GM18519 (cell line): ENCODE results near the gene RGS4.

Source experiments
- ATAC-seq: cut with Tn5 transposase; IDR thresholded peaks from one replicate; pipeline ENCODE4 v1.9.1; 2021; ENCODE audit warnings: mild to moderate bottlenecking, moderate library complexity; ENCODE audit not compliant: unreplicated experiment, low FRiP score

Gene RGS4

GRCh38 chr1:163069142-163069541 is at the start of gene RGS4:
TSS of gene RGS4 (plus strand) at chr1:163069361. CDS start at chr1:163069485, 124 bp downstream.
- no peak for ATAC-seq

GRCh38 chr1:163022129-163022528 is 47.0 kb upstream of the RGS4 start:
- no peak for ATAC-seq

GRCh38 chr1:163027610-163028009 is 41.6 kb upstream of the RGS4 start:
- no peak for ATAC-seq

GRCh38 chr1:163029901-163030300 is 39.3 kb upstream of the RGS4 start:
- no peak for ATAC-seq

GRCh38 chr1:163035446-163036249 is 33.5 kb upstream of the RGS4 start:
- no peak for ATAC-seq

GRCh38 chr1:163036671-163037070 is 32.5 kb upstream of the RGS4 start:
- no peak for ATAC-seq

- no peak for ATAC-seq
Observed at GRCh38 chr1:163038928-163039706, 30.0 kb upstream of the RGS4 start.

GRCh38 chr1:163039707-163040093 is 29.5 kb upstream of the RGS4 start:
- no peak for ATAC-seq

GRCh38 chr1:163046071-163046470 is 23.1 kb upstream of the RGS4 start:
- ATAC-seq = no peak

- ATAC-seq = no peak
Observed at GRCh38 chr1:163047951-163048659, 21.1 kb upstream of the RGS4 start.

GRCh38 chr1:163048869-163049268 is 20.3 kb upstream of the RGS4 start:
- ATAC-seq = no peak

GRCh38 chr1:163049296-163049695 is 19.9 kb upstream of the RGS4 start:
- ATAC-seq = no peak

GRCh38 chr1:163050496-163050895 is 18.7 kb upstream of the RGS4 start:
- ATAC-seq = no peak

- no peak for ATAC-seq
Observed at GRCh38 chr1:163054181-163054591, 15.0 kb upstream of the RGS4 start.

- ATAC-seq = no peak
Observed at GRCh38 chr1:163055005-163055404, 14.2 kb upstream of the RGS4 start.

GRCh38 chr1:163055531-163055930 is 13.6 kb upstream of the RGS4 start:
- ATAC-seq = no peak

GRCh38 chr1:163056831-163057230 is 12.3 kb upstream of the RGS4 start:
- ATAC-seq = no peak

GRCh38 chr1:163060343-163061007 is 8.7 kb upstream of the RGS4 start:
- no peak for ATAC-seq

GRCh38 chr1:163063143-163063542 is 6.0 kb upstream of the RGS4 start:
- ATAC-seq = no peak

- ATAC-seq = no peak
Observed at GRCh38 chr1:163063610-163064009, 5.6 kb upstream of the RGS4 start.

- no peak for ATAC-seq
Observed at GRCh38 chr1:163066168-163066567, 3.0 kb upstream of the RGS4 start.
